ENCODE measurements around the gene ANKRD31.

The ANKRD31 gene

DNA sequence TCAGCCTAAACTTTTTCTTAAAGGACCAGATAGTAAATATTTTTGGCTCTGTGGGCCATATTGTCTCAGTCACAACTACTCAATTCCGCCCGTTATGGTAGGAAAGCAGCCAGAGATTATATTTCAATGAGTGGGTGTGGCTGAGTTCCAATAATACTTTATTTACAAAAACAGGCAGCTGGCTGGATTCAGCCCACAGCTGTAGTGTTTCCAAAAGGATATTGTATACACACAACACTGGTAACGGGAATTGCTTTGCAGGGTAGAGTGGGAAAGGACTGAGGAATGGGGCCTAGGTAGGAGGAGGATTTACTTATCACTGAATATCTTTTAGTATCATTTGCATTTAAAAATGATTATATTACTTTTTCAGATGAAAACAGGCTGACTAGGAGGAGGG, 205.3 kb downstream of the ANKRD31 start:
- CTCF ChIA-PET, result no interaction called here
- TF ChIP-seq, protein P1, sequence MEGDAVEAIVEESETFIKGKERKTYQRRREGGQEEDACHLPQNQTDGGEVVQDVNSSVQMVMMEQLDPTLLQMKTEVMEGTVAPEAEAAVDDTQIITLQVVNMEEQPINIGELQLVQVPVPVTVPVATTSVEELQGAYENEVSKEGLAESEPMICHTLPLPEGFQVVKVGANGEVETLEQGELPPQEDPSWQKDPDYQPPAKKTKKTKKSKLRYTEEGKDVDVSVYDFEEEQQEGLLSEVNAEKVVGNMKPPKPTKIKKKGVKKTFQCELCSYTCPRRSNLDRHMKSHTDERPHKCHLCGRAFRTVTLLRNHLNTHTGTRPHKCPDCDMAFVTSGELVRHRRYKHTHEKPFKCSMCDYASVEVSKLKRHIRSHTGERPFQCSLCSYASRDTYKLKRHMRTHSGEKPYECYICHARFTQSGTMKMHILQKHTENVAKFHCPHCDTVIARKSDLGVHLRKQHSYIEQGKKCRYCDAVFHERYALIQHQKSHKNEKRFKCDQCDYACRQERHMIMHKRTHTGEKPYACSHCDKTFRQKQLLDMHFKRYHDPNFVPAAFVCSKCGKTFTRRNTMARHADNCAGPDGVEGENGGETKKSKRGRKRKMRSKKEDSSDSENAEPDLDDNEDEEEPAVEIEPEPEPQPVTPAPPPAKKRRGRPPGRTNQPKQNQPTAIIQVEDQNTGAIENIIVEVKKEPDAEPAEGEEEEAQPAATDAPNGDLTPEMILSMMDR (IDR thresholded peaks at IDR 0.05; ENCODE audit: insufficient read depth, low read length, missing control alignments), result no peak
- DNase-seq (ENCODE audit: low read depth, low spot score), result no peak
- POLR2A ChIA-PET, result no interaction called here
- H3K4me3 ChIP-seq (ENCODE audit: low read depth, low read length), result no peak overlapping the region

DNA sequence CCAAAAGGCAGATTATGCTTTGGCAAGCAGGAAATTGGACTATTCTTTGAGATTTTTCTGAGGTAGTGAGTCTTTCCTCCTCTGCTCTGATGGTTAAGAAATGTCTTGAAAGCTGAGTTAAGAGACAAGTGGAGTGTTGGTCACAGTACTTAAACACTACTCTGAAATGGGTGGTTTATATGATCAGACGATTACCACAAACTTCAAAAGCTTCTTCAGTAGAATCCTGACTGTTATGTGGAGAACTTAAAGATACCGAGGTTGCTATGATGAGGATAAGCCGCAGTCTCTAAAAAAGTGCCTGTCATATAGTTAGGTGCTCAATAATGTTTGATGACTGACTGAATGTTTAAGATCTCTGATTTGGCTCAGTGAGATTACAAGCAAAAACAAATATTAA, 208.6 kb downstream of the ANKRD31 start:
- ChIA-PET CTCF (interaction anchor here (1.0 to 1.1 kb wide), 2 partner anchors 9 to 22 kb away, joined by 3 read pairs; no protein-coding TSS in a partner anchor), POLR2A (no interaction called here)
- no peak for DNase-seq (ENCODE audit: low read depth, low spot score)
- TF ChIP-seq, protein P1 (IDR thresholded peaks at IDR 0.05; ENCODE audit: insufficient read depth, low read length, missing control alignments), result no peak
- no peak overlapping the region for H3K4me3 ChIP-seq (ENCODE audit: low read depth, low read length)

DNA sequence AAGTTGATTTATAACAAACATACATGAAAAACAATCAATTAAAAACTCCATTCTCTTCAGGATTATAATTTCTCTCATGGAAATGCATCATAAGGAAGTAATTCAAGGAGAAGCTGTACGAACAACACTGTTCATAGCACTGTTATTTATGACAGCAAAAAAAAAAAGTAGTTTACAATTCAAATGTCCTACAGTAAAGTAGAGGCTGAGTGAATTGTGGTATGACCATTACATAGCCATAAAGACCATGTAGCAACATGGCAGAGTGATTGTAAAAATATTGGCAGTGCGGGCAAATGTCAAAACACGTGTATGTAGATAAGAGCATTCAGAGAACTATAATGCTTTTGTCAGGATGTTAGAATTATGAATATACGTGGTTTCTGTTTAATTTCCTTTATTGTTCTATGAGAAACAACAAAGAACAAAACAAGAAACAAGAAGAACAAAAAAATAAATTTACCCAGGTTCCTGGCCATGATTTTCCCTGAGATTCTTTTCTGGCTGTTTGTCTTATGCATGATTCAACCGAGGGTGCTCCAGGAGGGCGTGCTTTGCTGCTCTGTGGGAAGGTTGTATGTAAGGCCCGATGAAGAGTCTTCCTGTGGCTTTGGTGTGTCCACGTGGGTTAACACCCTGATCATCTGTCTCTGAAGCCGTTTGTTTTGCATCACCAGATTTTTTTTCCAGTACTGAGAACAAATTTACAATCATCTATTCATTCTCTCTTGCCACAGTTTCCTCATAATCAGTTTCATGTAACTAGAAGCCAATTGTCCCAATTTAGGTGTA, 213.1 kb downstream of the ANKRD31 start:
- no peak overlapping the region for H3K4me3 ChIP-seq (ENCODE audit: low read depth, low read length)
- ChIA-PET CTCF (no interaction called here), POLR2A (interaction anchor here (0.5 kb wide), 1 partner anchor 930 kb away, joined by 3 read pairs; no protein-coding TSS in a partner anchor)
- TF ChIP-seq, protein P1 (IDR thresholded peaks at IDR 0.05; ENCODE audit: insufficient read depth, low read length, missing control alignments), result no peak
- no peak for DNase-seq (ENCODE audit: low read depth, low spot score)

DNA sequence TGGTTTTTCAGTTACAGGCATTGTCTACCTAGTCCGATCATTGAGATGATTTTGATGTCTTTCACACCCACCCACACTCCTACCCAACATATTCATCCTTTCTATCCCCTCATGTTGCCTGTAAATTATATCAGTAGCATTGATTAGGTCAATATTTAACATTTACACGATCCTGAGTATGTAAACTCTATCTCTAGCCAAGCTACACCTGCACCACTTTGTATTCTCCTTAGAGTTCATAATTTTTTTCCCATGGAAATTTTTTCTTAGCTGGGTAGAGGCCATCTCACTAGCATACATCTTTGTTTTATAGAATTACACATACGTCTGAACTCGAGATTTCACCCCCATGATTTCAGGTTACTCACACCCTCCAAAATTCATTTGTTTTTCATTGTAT, 214.9 kb downstream of the ANKRD31 start:
- no peak overlapping the region for H3K4me3 ChIP-seq (ENCODE audit: low read depth, low read length)

DNA sequence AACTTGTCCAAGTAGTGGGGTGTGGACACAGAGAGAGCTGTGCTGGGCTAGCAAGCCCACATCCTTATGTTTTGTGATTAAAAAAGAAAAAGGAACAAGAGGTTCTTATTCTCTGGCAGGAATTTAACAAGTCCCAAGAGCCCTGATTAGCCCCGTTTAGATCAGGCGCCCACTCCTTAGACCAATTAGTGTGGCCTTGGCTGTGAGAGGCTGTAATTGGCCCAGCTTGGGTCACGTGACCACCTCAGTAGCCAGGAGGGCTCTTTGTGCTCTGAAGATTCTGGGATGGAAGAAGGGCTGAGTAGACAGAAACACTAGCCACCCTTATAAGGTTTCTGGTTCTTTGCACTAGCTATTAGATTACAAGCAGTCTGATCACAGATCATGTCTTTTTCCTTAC, 215.5 kb downstream of the ANKRD31 start:
- ChIA-PET CTCF (interaction anchor here (1.6 kb wide), 1 partner anchor 29 kb away, joined by 4 read pairs; no protein-coding TSS in a partner anchor), POLR2A (no interaction called here)
- DNase-seq (ENCODE audit: low read depth, low spot score), result no peak
- no peak overlapping the region for H3K4me3 ChIP-seq (ENCODE audit: low read depth, low read length)
- TF ChIP-seq, protein P1 (IDR thresholded peaks at IDR 0.05; ENCODE audit: insufficient read depth, low read length, missing control alignments), result no peak

More for the DNA sequence above, 214.9 kb downstream of the ANKRD31 start:
- TF ChIP-seq, protein P1 (IDR thresholded peaks at IDR 0.05; ENCODE audit: insufficient read depth, low read length, missing control alignments), result no peak
- ChIA-PET CTCF (interaction anchor here (1.6 kb wide), 1 partner anchor 29 kb away, joined by 4 read pairs; no protein-coding TSS in a partner anchor), POLR2A (no interaction called here)
- DNase-seq (ENCODE audit: low read depth, low spot score), result no peak

DNA sequence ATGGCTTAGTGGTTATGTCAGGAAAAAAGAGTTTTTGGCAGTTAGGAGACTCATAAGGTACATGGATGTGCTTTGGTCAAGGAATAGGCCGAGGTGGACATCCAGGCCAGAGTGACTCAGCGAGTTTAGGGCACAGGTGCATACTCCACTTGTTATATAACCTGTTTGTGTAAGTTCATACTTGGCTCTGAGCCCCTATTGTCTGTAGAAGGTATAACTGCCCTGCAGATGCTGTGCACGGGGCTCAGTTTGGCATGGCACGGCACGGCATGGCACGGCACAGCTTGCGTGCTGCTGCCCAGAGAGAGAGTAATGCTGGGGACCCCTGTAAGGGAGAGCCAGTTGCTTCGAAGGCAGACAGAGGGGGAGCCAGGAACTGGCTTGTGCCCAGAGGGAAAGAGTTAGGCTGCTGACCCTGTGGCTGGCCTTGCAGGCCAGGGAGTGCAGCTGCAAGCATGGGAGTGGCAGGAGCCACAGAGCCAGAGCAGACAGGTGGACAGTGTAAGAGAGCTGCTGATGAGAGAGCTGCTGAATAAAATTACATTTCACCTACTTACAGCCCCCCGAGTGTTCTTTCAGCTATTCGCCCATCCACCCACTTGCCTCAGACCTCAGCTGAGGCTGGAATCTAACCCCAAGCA, 216.5 kb downstream of the ANKRD31 start:
- TF ChIP-seq, protein P1 (IDR thresholded peaks at IDR 0.05; ENCODE audit: insufficient read depth, low read length, missing control alignments), result no peak
- ChIA-PET POLR2A (no interaction called here), CTCF (interaction anchor here (1.0 to 1.6 kb wide), 2 partner anchors 9 to 30 kb away, joined by 3 to 4 read pairs; no protein-coding TSS in a partner anchor)
- no peak for DNase-seq (ENCODE audit: low read depth, low spot score)
- no peak overlapping the region for H3K4me3 ChIP-seq (ENCODE audit: low read depth, low read length)

Data from AG04449 (cell line).